ENCODE data around the gene WDR1. TPM values are rescaled to one million over a fixed set of nuclear protein-coding genes. Genes with fewer than 3 reads are reported as not detected.

WDR1 gene
- total RNA-seq, 2 donors from 2014 or later: 222 to 345 TPM

DNA sequence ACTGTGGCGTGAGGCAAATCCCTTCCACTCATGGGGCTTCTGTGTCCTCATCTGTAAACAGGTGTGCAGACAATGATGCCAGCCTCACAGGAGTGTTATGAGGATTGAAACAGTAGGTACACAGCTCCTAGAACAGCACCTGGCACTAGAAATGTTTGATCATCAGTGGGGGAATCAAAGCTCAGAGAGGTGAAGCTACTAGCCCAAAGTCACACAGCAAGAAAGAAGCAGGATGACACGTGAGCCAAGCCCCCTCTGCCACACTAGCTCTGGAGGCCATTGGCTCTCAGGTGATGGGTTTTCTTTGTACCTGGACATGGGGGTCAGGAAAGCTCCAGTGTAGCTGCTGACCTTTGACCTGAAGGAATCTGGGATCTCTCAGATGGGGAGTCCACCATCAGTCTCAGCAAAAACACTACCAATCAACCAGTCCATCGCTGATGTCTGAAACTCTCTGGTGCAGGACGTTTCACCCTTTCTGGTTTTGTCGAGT is 81.9 kb downstream of the WDR1 start:
- Histone ChIP-seq H3K27me3 (ENCODE audit: control insufficient read depth, insufficient read depth, low read length, poor library complexity, severe bottlenecking) (no peaks in the 10 kb centered on the region), H3K4me3 (ENCODE audit: low read length) (no peak overlapping the region), H3K9me3 (ENCODE audit: control insufficient read depth, low read length) (no peaks in the 10 kb centered on the region), H3K27ac (ENCODE audit: low read depth, low read length) (no peak overlapping the region), H3K36me3 (ENCODE audit: control insufficient read depth, insufficient read depth, low read length) (no peaks in the 10 kb centered on the region), H3K9ac (ENCODE audit: extremely low read depth, low read length, poor library complexity, severe bottlenecking) (no peak overlapping the region), H3K4me1 (ENCODE audit: control insufficient read depth, insufficient read depth, low read length) (peaks cover 9% of the 10 kb centered on the region)
- no peaks in the 10 kb centered on the region for H3K36me3 Mint-ChIP-seq (ENCODE audit: low read depth)
- no peak overlapping the region for H3K27ac Mint-ChIP-seq
- WGBS, 2 experiments (ENCODE audit: insufficient coverage in 1 of 2, insufficient read length in 1 of 2): 71 to 85% methylated on average over 2 to 5 of the region's 5 CpGs
- H3K27me3 Mint-ChIP-seq (ENCODE audit: insufficient read depth): peaks cover 2% of the 10 kb centered on the region
- DNase-seq: no peak
- no peak overlapping the region for H3K4me3 Mint-ChIP-seq
- peaks cover 17% of the 10 kb centered on the region for H3K4me1 Mint-ChIP-seq
- no peaks in the 10 kb centered on the region for H3K9me3 Mint-ChIP-seq
- TF ChIP-seq CTCF (conservative IDR thresholded peaks at IDR 0.05): no peak

- H3K36me3 ChIP-seq (ENCODE audit: control insufficient read depth, insufficient read depth, low read length): no peaks in the 10 kb centered on the region
- Mint-ChIP-seq H3K36me3 (ENCODE audit: low read depth) (no peaks in the 10 kb centered on the region), H3K27ac (no peak overlapping the region), H3K4me3 (no peak overlapping the region), H3K4me1 (peaks cover 17% of the 10 kb centered on the region), H3K9me3 (no peaks in the 10 kb centered on the region), H3K27me3 (ENCODE audit: insufficient read depth) (no peaks in the 10 kb centered on the region)
- 93 to 98% methylated on average over 8 to 10 of the region's 10 CpGs for WGBS, 2 experiments (ENCODE audit: insufficient coverage in 1 of 2, insufficient read length in 1 of 2)
- no peak overlapping the region for H3K9ac ChIP-seq (ENCODE audit: extremely low read depth, low read length, poor library complexity, severe bottlenecking)
- no peak overlapping the region for H3K27ac ChIP-seq (ENCODE audit: low read depth, low read length)
- H3K4me1 ChIP-seq (ENCODE audit: control insufficient read depth, insufficient read depth, low read length): peaks cover 9% of the 10 kb centered on the region
- TF ChIP-seq CTCF (conservative IDR thresholded peaks at IDR 0.05): no peak
- DNase-seq: peak; percentile 36
- H3K27me3 ChIP-seq (ENCODE audit: control insufficient read depth, insufficient read depth, low read length, poor library complexity, severe bottlenecking): no peaks in the 10 kb centered on the region
- no peaks in the 10 kb centered on the region for H3K9me3 ChIP-seq (ENCODE audit: control insufficient read depth, low read length)
- no peak overlapping the region for H3K4me3 ChIP-seq (ENCODE audit: low read length)
These were observed 82.5 kb downstream of the WDR1 start for GRCh38 chr4:10034136-10034535.

DNA sequence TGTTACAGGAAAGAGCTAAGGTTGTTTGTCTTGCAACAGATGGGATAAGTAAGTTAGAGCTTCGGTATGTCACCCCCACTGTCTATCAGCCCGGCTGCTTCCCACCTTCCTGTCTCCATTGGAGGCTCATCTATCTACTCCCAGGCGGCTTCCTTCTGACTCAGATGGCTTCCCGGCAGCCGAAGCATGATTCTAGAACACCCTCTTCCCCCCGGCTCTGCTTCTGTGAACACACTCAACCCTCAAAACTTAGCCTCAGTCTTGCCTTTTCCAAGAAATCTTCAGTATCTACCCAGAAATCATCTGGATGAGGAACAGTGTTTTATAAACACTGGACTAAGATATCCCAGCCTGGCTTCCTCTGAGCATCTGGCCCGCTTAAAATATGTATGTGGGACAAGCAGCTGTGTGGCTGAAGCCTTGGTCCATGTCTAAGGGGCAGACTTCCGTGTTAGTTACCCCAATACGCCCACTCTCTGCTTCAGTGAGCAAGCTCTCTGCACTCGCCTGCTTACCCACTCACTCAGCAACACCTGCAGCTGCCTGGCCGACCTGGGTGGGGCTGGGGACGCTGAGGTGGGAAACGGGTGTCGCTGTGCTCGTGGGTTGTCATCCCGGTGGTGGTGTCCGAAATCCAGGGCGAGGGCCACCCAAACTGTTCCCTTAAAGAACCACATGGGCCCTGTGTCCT is 83.3 kb downstream of the WDR1 start:
- no peaks in the 10 kb centered on the region for H3K9me3 ChIP-seq (ENCODE audit: control insufficient read depth, low read length)
- no peaks in the 10 kb centered on the region for H3K27me3 ChIP-seq (ENCODE audit: control insufficient read depth, insufficient read depth, low read length, poor library complexity, severe bottlenecking)
- no peak for TF ChIP-seq CTCF (conservative IDR thresholded peaks at IDR 0.05)
- no peak overlapping the region for H3K9ac ChIP-seq (ENCODE audit: extremely low read depth, low read length, poor library complexity, severe bottlenecking)
- H3K4me3 Mint-ChIP-seq: no peak overlapping the region
- peak; percentile 51 for DNase-seq
- H3K27me3 Mint-ChIP-seq (ENCODE audit: insufficient read depth): no peaks in the 10 kb centered on the region
- 79 to 85% methylated on average over 10 to 18 of the region's 18 CpGs for WGBS, 2 experiments (ENCODE audit: insufficient coverage in 1 of 2, insufficient read length in 1 of 2)
- H3K27ac ChIP-seq (ENCODE audit: low read depth, low read length): no peak overlapping the region
- peaks cover 9% of the 10 kb centered on the region for H3K4me1 ChIP-seq (ENCODE audit: control insufficient read depth, insufficient read depth, low read length)
- H3K9me3 Mint-ChIP-seq: no peaks in the 10 kb centered on the region
- H3K4me3 ChIP-seq (ENCODE audit: low read length): no peak overlapping the region
- H3K36me3 ChIP-seq (ENCODE audit: control insufficient read depth, insufficient read depth, low read length): no peaks in the 10 kb centered on the region
- no peak overlapping the region for H3K27ac Mint-ChIP-seq
- H3K36me3 Mint-ChIP-seq (ENCODE audit: low read depth): no peaks in the 10 kb centered on the region
- peaks cover 17% of the 10 kb centered on the region for H3K4me1 Mint-ChIP-seq
